Measurements from ENCODE around the gene LGR4.
A peak's percentile ranks its signal among the peaks of the same experiment; 100 is the strongest.

The LGR4 gene

DNA sequence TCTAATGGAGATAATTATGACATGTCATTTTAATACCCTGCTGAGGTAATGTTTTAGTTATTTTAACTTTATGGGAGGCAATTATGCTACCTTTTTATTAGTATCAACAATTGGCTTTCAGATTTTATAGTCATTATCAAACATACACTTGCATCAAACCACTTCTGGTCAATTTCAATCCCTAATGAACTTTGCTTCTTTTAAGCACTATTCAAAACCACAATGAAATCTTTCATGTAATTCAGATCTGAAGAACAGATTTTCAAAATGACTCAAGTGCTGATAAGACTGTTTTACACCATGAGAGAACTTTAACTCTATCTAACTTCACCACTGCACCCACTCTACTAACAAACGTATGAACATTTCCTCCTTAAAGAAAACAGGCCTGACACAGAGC is 83.7 kb downstream of the LGR4 start (continued):
- TF ChIP-seq ZNF48 (tag by site-specific recombination; IDR thresholded peaks at IDR 0.05) (no peak), SCRT2 (tag by site-specific recombination; IDR thresholded peaks at IDR 0.05) (peak; percentile 53; the same call in 1 of the 2 replicates), ZNF610 (tag by site-specific recombination; IDR thresholded peaks at IDR 0.05; ENCODE audit: borderline replicate concordance) (no peak), ZXDB (tag by site-specific recombination; IDR thresholded peaks at IDR 0.05) (peak; percentile 45), ZNF341 (tag by site-specific recombination; IDR thresholded peaks at IDR 0.05; ENCODE audit: low read depth) (no peak), ZNF768 (tag by site-specific recombination; IDR thresholded peaks at IDR 0.05) (no peak), ZNF37A (tag by site-specific recombination; IDR thresholded peaks at IDR 0.05) (no peak), GLI2 (tag by site-specific recombination; IDR thresholded peaks at IDR 0.05; ENCODE audit: borderline replicate concordance, low read depth) (peak; percentile 67; the same call in 1 of the 2 replicates), RBAK (tag by site-specific recombination; IDR thresholded peaks at IDR 0.05) (no peak), HOXA7 (CRISPR knock-in tag; IDR thresholded peaks at IDR 0.05; ENCODE audit: borderline replicate concordance) (no peak), HOXD13 (CRISPR knock-in tag; IDR thresholded peaks at IDR 0.05; ENCODE audit: borderline replicate concordance) (peak; percentile 49; the same call in 1 of the 2 replicates), TCF7L2 (IDR thresholded peaks at IDR 0.05; ENCODE audit: borderline replicate concordance, low read depth, low read length) (peak; percentile 70), ZNF391 (tag by site-specific recombination; IDR thresholded peaks at IDR 0.05; ENCODE audit: borderline replicate concordance, low read depth) (no peak), ZNF366 (tag by site-specific recombination; conservative IDR thresholded peaks at IDR 0.05) (peak; percentile 61; the same call in 1 of the 2 replicates), MZF1 (tag by site-specific recombination; IDR thresholded peaks at IDR 0.05; ENCODE audit: borderline replicate concordance) (no peak), ZNF184 (tag by site-specific recombination; IDR thresholded peaks at IDR 0.05) (no peak), ZNF133 (tag by site-specific recombination; IDR thresholded peaks at IDR 0.05) (no peak), MEIS1 (CRISPR knock-in tag; IDR thresholded peaks at IDR 0.05; ENCODE audit: borderline replicate concordance) (no peak), ZNF239 (tag by site-specific recombination; IDR thresholded peaks at IDR 0.05) (no peak), ZNF555 (tag by site-specific recombination; conservative IDR thresholded peaks at IDR 0.05) (no peak), ZNF792 (tag by site-specific recombination; IDR thresholded peaks at IDR 0.05) (no peak), ZNF561 (tag by site-specific recombination; IDR thresholded peaks at IDR 0.05; ENCODE audit: borderline replicate concordance) (no peak), ZNF837 (tag by site-specific recombination; IDR thresholded peaks at IDR 0.05) (no peak), ZNF223 (tag by site-specific recombination; IDR thresholded peaks at IDR 0.05) (no peak), ZNF138 (tag by site-specific recombination; IDR thresholded peaks at IDR 0.05; ENCODE audit: borderline replicate concordance) (no peak), ZNF169 (tag by site-specific recombination; IDR thresholded peaks at IDR 0.05) (no peak), ZNF202 (tag by site-specific recombination; IDR thresholded peaks at IDR 0.05; ENCODE audit: borderline replicate concordance) (no peak), OSR2 (tag by site-specific recombination; IDR thresholded peaks at IDR 0.05) (peak; percentile 84)
- TF ChIP-seq, protein P1, sequence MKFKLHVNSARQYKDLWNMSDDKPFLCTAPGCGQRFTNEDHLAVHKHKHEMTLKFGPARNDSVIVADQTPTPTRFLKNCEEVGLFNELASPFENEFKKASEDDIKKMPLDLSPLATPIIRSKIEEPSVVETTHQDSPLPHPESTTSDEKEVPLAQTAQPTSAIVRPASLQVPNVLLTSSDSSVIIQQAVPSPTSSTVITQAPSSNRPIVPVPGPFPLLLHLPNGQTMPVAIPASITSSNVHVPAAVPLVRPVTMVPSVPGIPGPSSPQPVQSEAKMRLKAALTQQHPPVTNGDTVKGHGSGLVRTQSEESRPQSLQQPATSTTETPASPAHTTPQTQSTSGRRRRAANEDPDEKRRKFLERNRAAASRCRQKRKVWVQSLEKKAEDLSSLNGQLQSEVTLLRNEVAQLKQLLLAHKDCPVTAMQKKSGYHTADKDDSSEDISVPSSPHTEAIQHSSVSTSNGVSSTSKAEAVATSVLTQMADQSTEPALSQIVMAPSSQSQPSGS (tag by site-specific recombination; IDR thresholded peaks at IDR 0.05; ENCODE audit: low read depth): peak; percentile 20; the same call in 1 of the 2 replicates
- TF ChIP-seq, protein P2, sequence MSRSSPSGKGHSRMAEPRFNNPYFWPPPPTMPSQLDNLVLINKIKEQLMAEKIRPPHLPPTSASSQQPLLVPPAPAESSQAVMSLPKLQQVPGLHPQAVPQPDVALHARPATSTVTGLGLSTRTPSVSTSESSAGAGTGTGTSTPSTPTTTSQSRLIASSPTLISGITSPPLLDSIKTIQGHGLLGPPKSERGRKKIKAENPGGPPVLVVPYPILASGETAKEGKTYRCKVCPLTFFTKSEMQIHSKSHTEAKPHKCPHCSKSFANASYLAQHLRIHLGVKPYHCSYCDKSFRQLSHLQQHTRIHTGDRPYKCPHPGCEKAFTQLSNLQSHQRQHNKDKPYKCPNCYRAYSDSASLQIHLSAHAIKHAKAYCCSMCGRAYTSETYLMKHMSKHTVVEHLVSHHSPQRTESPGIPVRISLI (tag by site-specific recombination; IDR thresholded peaks at IDR 0.05): 0 out of 2 replicates have a peak, but pooled peaks have one; percentile 21
- TF ChIP-seq, protein P3, sequence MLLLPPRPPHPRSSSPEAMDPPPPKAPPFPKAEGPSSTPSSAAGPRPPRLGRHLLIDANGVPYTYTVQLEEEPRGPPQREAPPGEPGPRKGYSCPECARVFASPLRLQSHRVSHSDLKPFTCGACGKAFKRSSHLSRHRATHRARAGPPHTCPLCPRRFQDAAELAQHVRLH (tag by site-specific recombination; IDR thresholded peaks at IDR 0.05): peak; percentile 88
- TF ChIP-seq, protein P4, sequence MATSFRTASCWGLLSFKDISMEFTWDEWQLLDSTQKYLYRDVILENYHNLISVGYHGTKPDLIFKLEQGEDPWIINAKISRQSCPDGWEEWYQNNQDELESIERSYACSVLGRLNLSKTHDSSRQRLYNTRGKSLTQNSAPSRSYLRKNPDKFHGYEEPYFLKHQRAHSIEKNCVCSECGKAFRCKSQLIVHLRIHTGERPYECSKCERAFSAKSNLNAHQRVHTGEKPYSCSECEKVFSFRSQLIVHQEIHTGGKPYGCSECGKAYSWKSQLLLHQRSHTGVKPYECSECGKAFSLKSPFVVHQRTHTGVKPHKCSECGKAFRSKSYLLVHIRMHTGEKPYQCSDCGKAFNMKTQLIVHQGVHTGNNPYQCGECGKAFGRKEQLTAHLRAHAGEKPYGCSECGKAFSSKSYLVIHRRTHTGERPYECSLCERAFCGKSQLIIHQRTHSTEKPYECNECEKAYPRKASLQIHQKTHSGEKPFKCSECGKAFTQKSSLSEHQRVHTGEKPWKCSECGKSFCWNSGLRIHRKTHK (tag by site-specific recombination; IDR thresholded peaks at IDR 0.05): no peak
- TF ChIP-seq, protein P5, sequence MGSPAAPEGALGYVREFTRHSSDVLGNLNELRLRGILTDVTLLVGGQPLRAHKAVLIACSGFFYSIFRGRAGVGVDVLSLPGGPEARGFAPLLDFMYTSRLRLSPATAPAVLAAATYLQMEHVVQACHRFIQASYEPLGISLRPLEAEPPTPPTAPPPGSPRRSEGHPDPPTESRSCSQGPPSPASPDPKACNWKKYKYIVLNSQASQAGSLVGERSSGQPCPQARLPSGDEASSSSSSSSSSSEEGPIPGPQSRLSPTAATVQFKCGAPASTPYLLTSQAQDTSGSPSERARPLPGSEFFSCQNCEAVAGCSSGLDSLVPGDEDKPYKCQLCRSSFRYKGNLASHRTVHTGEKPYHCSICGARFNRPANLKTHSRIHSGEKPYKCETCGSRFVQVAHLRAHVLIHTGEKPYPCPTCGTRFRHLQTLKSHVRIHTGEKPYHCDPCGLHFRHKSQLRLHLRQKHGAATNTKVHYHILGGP (tag by site-specific recombination; IDR thresholded peaks at IDR 0.05): peak; percentile 20; the same call in 1 of the 2 replicates
- TF ChIP-seq, protein P6, sequence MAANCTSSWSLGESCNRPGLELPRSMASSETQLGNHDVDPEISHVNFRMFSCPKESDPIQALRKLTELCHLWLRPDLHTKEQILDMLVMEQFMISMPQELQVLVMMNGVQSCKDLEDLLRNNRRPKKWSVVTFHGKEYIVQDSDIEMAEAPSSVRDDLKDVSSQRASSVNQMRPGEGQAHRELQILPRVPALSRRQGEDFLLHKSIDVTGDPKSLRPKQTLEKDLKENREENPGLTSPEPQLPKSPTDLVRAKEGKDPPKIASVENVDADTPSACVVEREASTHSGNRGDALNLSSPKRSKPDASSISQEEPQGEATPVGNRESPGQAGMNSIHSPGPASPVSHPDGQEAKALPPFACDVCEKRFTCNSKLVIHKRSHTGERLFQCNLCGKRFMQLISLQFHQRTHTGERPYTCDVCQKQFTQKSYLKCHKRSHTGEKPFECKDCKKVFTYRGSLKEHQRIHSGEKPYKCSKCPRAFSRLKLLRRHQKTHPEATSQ (tag by site-specific recombination; IDR thresholded peaks at IDR 0.05): no peak
